Choroid plexus epithelial cell (primary cell): ENCODE data around the gene CNN2.
A peak's percentile ranks its signal among the peaks of the same experiment; 100 is the strongest.

Source experiments
- DNase-seq: peaks from one replicate; pipeline ENCODE4 v3.0.0-alpha.2; 2010; ENCODE audit warnings: low read depth
- H3K4me3 ChIP-seq: 2 replicates; pipeline ENCODE4 v1.5.1; 2011; ENCODE audit warnings: low read depth, mild to moderate bottlenecking, control low read depth, low read length, moderate library complexity
- CTCF ChIP-seq: conservative IDR thresholded peaks from 2 replicates; pipeline ENCODE4 v1.5.1; 2011; ENCODE audit warnings: low read depth, mild to moderate bottlenecking, control low read depth, inconsistent platforms, low read length, moderate library complexity

Gene CNN2

GRCh38 chr19:986083-986482 lies 40.3 kb upstream of the CNN2 start:
- no peak for TF ChIP-seq CTCF
- no peak for DNase-seq
- H3K4me3 ChIP-seq: no peak overlapping the region

GRCh38 chr19:988081-988480 lies 38.3 kb upstream of the CNN2 start:
- TF ChIP-seq CTCF: no peak
- H3K4me3 ChIP-seq: no peak overlapping the region
- DNase-seq: peak; percentile 18

- no peak for DNase-seq
- no peak for TF ChIP-seq CTCF
- H3K4me3 ChIP-seq: no peak overlapping the region
Measured at GRCh38 chr19:988510-988909, 37.9 kb upstream of the CNN2 start.

- no peak for DNase-seq
Measured at GRCh38 chr19:989381-990081, 36.9 kb upstream of the CNN2 start.

GRCh38 chr19:990119-990571 lies 36.3 kb upstream of the CNN2 start:
- no peak overlapping the region for H3K4me3 ChIP-seq
- no peak for DNase-seq
- TF ChIP-seq CTCF: no peak

More at GRCh38 chr19:989381-990081, 36.9 kb upstream of the CNN2 start:
- H3K4me3 ChIP-seq: no peak overlapping the region
- peak; percentile 50 for TF ChIP-seq CTCF

- H3K4me3 ChIP-seq: no peak overlapping the region
- TF ChIP-seq CTCF: no peak
- DNase-seq: no peak
Measured at GRCh38 chr19:990746-991145, 35.7 kb upstream of the CNN2 start.
